ENCODE results near the gene ADCY2. TPM values are rescaled to one million over a fixed set of nuclear protein-coding genes. Genes with fewer than 3 reads are reported as not detected.

The ADCY2 gene
- total RNA-seq, 4 donors from 2014 or later = 0.34 to 2.7 (median 1.5) TPM

DNA sequence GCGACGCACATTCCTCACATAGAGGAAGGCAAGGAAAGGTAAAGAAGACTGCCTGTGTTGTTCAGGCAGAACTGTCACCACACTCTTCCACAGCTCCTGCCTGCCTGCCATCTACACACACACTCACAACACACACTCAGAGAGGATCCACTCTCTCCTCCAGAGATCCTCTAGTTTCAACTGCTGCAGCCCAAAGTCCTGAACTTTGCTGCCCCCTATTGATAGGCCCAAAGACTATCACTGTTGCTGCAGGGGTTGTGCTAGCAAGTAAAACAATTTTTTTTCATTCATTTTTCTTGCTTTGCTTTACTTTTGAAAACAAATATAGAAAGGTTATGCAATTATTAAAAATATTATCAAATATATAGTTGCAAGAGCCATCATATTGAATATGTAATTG, 460.9 kb downstream of the ADCY2 start:
- H3K27ac ChIP-seq = no peak overlapping the region
- no peak for DNase-seq
- H3K9me3 ChIP-seq = no peaks in the 10 kb centered on the region
- intact Hi-C loops (cut with DNase I) = no loop called here
- no peak overlapping the region for H3K4me3 ChIP-seq (replicated peaks in 1 of 3)
- WGBS, 2 donors = 98 to 100% methylated on average over 2 of the region's 2 CpGs
- H3K4me1 ChIP-seq = no peaks in the 10 kb centered on the region
- TF ChIP-seq, protein P1, sequence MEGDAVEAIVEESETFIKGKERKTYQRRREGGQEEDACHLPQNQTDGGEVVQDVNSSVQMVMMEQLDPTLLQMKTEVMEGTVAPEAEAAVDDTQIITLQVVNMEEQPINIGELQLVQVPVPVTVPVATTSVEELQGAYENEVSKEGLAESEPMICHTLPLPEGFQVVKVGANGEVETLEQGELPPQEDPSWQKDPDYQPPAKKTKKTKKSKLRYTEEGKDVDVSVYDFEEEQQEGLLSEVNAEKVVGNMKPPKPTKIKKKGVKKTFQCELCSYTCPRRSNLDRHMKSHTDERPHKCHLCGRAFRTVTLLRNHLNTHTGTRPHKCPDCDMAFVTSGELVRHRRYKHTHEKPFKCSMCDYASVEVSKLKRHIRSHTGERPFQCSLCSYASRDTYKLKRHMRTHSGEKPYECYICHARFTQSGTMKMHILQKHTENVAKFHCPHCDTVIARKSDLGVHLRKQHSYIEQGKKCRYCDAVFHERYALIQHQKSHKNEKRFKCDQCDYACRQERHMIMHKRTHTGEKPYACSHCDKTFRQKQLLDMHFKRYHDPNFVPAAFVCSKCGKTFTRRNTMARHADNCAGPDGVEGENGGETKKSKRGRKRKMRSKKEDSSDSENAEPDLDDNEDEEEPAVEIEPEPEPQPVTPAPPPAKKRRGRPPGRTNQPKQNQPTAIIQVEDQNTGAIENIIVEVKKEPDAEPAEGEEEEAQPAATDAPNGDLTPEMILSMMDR (IDR thresholded peaks at IDR 0.05) = peak in 4 of 6 experiments; percentile 25 to 48 (median 38)
- no peak for TF ChIP-seq POLR2A (IDR thresholded peaks at IDR 0.05)
- H3K36me3 ChIP-seq = peaks cover 24 to 25% of the 10 kb centered on the region in 2 donors
- no peaks in the 10 kb centered on the region for H3K27me3 ChIP-seq

DNA sequence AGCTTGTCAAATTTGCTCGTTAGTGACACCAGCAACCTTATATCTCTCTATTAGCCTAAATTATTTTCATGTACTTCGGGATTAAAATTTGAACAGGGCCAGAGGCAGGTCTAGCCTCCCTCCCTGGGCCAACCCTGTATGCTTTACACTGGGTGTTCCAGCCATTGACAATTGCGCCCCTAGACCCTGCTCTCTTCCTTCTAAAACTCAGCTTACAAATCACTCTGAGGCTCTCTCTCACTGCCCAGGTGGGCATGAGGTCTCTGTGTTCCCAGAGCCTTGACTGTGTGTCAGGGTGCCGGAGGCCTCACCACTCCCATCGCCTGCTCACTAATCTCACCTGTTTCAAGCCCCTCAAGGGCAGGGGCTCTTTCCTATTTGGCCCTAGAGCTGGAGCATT, 461.4 kb downstream of the ADCY2 start:
- WGBS, 2 donors = 83 to 86% methylated on average over 5 of the region's 5 CpGs
- intact Hi-C loops (cut with DNase I) = no loop called here
- no peaks in the 10 kb centered on the region for H3K9me3 ChIP-seq
- DNase-seq = no peak
- no peak overlapping the region for H3K4me3 ChIP-seq (replicated peaks in 1 of 3)
- no peak overlapping the region for H3K27ac ChIP-seq
- TF ChIP-seq, protein P1 (IDR thresholded peaks at IDR 0.05) = no peak
- TF ChIP-seq POLR2A (IDR thresholded peaks at IDR 0.05) = no peak
- H3K36me3 ChIP-seq = peaks cover 26 to 28% of the 10 kb centered on the region in 2 donors
- no peaks in the 10 kb centered on the region for H3K27me3 ChIP-seq
- no peaks in the 10 kb centered on the region for H3K4me1 ChIP-seq

DNA sequence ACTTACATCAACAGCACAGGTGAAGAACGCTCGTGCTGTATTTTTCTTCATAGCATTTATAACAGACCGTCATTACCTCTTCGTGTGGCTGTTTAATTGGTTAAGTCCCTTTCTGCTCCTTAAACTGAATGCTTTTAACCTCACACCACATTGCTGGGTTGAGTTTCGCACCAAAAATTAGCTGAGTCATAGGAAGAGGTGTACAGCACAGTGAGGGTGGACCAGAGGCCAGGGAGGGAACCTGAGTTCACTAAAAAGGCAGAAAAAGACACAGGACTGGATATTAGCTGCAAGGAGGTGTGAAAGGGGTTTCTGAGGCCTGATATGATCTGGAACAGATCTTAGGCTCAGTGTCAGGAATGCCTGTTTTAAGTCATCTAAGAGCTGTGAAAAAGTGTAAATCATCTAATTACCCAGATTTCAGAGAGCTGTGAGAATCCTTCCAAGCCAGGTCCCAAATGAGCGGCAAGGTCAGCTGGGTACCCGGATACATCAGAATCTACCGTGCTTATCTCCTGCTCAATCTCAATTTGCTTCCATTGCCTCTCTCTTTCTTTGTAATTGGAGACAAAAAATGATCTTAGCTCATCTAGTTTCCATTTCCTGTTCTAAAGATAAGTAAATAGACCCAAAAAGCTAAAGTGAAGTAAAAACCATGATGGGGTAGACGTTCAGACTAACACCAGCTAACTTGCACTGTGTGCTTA, 462.1 kb downstream of the ADCY2 start:
- WGBS, 2 donors = 69 to 83% methylated on average over 9 of the region's 9 CpGs
- peaks cover 26 to 28% of the 10 kb centered on the region in 2 donors for H3K36me3 ChIP-seq

DNA sequence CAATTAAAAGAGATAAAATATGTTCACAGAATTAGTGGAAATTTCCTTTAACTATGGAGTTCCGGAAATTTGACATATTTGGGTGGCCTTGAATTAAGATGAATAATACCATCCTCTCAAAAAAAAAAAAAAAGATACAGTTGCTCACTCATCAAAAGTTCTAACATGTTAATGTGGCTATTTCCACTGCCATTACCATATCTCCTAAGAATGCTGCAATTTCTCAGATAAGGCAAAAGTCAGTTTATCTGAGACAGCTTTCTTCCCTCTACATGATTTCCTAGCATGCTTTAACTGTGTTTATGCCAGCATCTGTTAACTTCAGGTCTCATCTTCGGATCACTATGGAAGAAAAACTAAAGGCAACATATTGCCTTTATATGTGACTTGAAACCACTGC, 470.3 kb downstream of the ADCY2 start:
- Histone ChIP-seq H3K9me3 (no peaks in the 10 kb centered on the region), H3K4me1 (peaks cover 9 to 10% of the 10 kb centered on the region in 2 donors), H3K27ac (no peak overlapping the region), H3K27me3 (no peaks in the 10 kb centered on the region), H3K36me3 (peaks cover 9 to 11% of the 10 kb centered on the region in 2 donors), H3K4me3 (replicated peaks in 1 of 3) (no peak overlapping the region)
- no peak for TF ChIP-seq POLR2A (IDR thresholded peaks at IDR 0.05)
- TF ChIP-seq, protein P1 (IDR thresholded peaks at IDR 0.05) = no peak
- no peak for DNase-seq
- intact Hi-C loops (cut with DNase I) = no loop called here
- 94% methylated on average over 2 of the region's 2 CpGs for WGBS, 2 donors

More for the DNA sequence above, 462.1 kb downstream of the ADCY2 start:
- Histone ChIP-seq H3K9me3 (no peaks in the 10 kb centered on the region), H3K27me3 (no peaks in the 10 kb centered on the region), H3K4me1 (no peaks in the 10 kb centered on the region), H3K27ac (no peak overlapping the region), H3K4me3 (replicated peaks in 1 of 3) (no peak overlapping the region)
- no peak for DNase-seq
- intact Hi-C loops (cut with DNase I) = no loop called here
- no peak for TF ChIP-seq POLR2A (IDR thresholded peaks at IDR 0.05)
- TF ChIP-seq, protein P1 (IDR thresholded peaks at IDR 0.05) = no peak

DNA sequence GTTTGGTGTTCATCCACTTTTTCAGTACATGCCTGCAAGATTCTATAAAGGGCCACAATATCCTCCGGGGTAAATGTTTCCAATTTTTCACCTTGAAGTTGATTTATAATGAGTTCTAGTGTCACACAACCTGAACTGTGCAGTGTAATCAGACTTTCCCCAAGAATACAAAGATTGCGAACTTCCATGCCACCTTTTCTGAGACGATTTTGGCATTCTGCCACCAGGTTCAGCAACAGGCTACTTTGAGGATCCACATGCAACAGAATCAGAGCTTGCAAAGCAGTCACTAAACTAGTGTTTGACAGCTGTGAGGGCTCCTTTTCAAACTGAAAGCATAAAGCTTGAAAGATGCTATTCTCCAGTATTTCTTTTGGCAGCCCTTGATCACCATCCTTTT, 471.3 kb downstream of the ADCY2 start:
- no peak for DNase-seq
- no peaks in the 10 kb centered on the region for H3K9me3 ChIP-seq
- no peak overlapping the region for H3K27ac ChIP-seq
- intact Hi-C loops (cut with DNase I) = no loop called here
- TF ChIP-seq, protein P1 (IDR thresholded peaks at IDR 0.05) = no peak
- 76 to 77% methylated on average over 3 of the region's 3 CpGs for WGBS, 2 donors
- H3K4me3 ChIP-seq (replicated peaks in 1 of 3) = no peak overlapping the region
- peaks cover under 1 to 2% of the 10 kb centered on the region in 2 donors for H3K36me3 ChIP-seq
- H3K27me3 ChIP-seq = no peaks in the 10 kb centered on the region
- peaks cover 9 to 10% of the 10 kb centered on the region in 2 donors for H3K4me1 ChIP-seq
